Sigmoid colon (tissue), 7 donors: ENCODE data around the gene CTNNA2. TPM values are rescaled to one million over a fixed set of nuclear protein-coding genes. Genes with fewer than 3 reads are reported as not detected.

Source experiments
- DNase-seq: peaks from one replicate; pipeline ENCODE4 v3.0.0-alpha.2; 2019
- H3K27ac ChIP-seq, 4 donors: fragments of 200-600 bp; sonication (generic); one replicate each; pipeline ENCODE4 v1.5.1; 2016 to 2019; ENCODE audit warnings: mild to moderate bottlenecking in 1 of 4
- H3K27me3 ChIP-seq, 3 donors: fragments of 200-600 bp; sonication (generic); one replicate each; pipeline ENCODE4 v1.5.1; 2019; ENCODE audit warnings: mild to moderate bottlenecking in 1 of 3
- H3K36me3 ChIP-seq, 4 donors: fragments of 200-600 bp; sonication (generic); one replicate each; pipeline ENCODE4 v1.5.1; 2016 to 2019
- H3K4me1 ChIP-seq, 4 donors: fragments of 200-600 bp; sonication (generic); one replicate each; pipeline ENCODE4 v1.5.1; 2017 to 2019
- H3K4me3 ChIP-seq, 4 donors: fragments of 200-600 bp; sonication (generic); one replicate each; pipeline ENCODE4 v1.5.1; 2017 to 2019; ENCODE audit warnings: mild to moderate bottlenecking in 2 of 4, moderate library complexity in 1 of 4
- H3K9me3 ChIP-seq, 4 donors: fragments of 200-600 bp in 3 of 4; sonication (generic) in 3 of 4; one replicate each; pipeline versions ENCODE4 v1.5.1 to v1.6.1; 2013 to 2019
- EP300 ChIP-seq, 4 donors: sonication (generic); formaldehyde crosslinking; IDR thresholded peaks; one replicate each; pipeline ENCODE4 v1.6.1; 2017; ENCODE audit warnings: antibody characterized with exemption in 4 of 4
- POLR2A ChIP-seq, 2 donors: fragments of 450-650 bp; IDR thresholded peaks; one replicate each; pipeline ENCODE4 v1.6.1; 2016; ENCODE audit warnings: antibody characterized with exemption in 2 of 2, mild to moderate bottlenecking in 2 of 2, moderate library complexity in 2 of 2
- POLR2AphosphoS5 ChIP-seq, 4 donors: sonication (generic); formaldehyde crosslinking; IDR thresholded peaks; one replicate each; pipeline ENCODE4 v1.6.1; 2017; ENCODE audit warnings: antibody characterized with exemption in 4 of 4
- WGBS, 2 donors: extraction: QIAGEN DNeasy Blood & Tissue Kit; methylation state at CpG; one replicate each; pipeline ENCODE4 v1.1.7; 2013; 5-methylcytosine and 5-hydroxymethylcytosine counted together
- intact Hi-C: fragments of 100-400 bp; cut with DNase I; formaldehyde crosslinking; loops from one replicate; pipeline ENCODE4 v1.15.1; 2023
- polyA plus RNA-seq, 3 donors: library from polyadenylated mRNA; stranded (reverse); fragments of 200-250 nt; gene quantifications; one replicate each; pipeline ENCODE4 v1.2.3, GENCODE V29; 2013
- total RNA-seq, 4 donors: library from RNA; depleted of rRNA; stranded (reverse); fragments of >200 nt; gene quantifications; one replicate each; pipeline ENCODE4 v1.1.0, GENCODE V29; 2016
- TF ChIP-seq, protein P1 (sequence below), 4 experiments: fragments of 450-650 bp in 3 of 4; fragments of 200-600 bp in 1 of 4; IDR thresholded peaks; one replicate each; pipeline ENCODE4 v1.5.1; 2016 to 2019; ENCODE audit warnings: antibody characterized with exemption in 4 of 4, mild to moderate bottlenecking in 3 of 4, moderate library complexity in 2 of 4
- donor health status: healthy with polysubstance abuse.
- donor health status: Bipolar disorder and iron deficiency.
- donor health status: healthy.

The CTNNA2 gene
- total and polyA plus RNA-seq, 7 donors: 1.4 to 8.6 (median 3.8) TPM; not detected in 2

DNA sequence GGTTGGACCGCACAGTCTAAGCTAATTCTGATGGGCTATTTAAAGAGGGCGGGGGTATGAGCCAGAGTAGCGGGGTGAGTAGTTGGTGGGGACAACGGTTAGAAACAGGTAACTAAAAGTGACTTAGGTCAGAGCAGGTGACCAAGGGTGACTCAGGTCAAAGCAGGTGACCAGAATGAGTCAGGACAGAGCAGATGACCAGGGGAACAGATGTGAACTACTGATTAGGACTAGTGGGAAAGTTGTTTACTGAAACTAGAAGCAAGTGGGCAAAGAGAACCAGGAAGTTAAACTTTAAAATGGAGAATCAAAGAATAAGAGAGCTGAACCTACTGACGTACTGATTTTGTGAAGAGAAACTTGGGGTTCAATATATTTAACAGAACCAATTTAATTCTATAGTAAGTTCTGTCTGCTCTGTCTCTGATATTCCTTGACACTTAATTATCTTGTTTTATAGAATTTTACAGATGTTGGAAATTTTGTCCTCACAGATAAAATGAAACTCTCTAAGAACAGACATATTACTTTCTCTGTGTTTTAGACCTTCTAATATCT, 799.5 kb downstream of the CTNNA2 start:
- Histone ChIP-seq H3K27me3 (no peaks in the 10 kb centered on the region), H3K4me3 (no peak overlapping the region), H3K27ac (no peak overlapping the region), H3K9me3 (no peaks in the 10 kb centered on the region), H3K4me1 (no peaks in the 10 kb centered on the region), H3K36me3 (no peaks in the 10 kb centered on the region)
- TF ChIP-seq POLR2AphosphoS5 (IDR thresholded peaks at IDR 0.05): no peak
- TF ChIP-seq POLR2A (IDR thresholded peaks at IDR 0.05): no peak
- TF ChIP-seq EP300 (IDR thresholded peaks at IDR 0.05): no peak
- TF ChIP-seq, protein P1, sequence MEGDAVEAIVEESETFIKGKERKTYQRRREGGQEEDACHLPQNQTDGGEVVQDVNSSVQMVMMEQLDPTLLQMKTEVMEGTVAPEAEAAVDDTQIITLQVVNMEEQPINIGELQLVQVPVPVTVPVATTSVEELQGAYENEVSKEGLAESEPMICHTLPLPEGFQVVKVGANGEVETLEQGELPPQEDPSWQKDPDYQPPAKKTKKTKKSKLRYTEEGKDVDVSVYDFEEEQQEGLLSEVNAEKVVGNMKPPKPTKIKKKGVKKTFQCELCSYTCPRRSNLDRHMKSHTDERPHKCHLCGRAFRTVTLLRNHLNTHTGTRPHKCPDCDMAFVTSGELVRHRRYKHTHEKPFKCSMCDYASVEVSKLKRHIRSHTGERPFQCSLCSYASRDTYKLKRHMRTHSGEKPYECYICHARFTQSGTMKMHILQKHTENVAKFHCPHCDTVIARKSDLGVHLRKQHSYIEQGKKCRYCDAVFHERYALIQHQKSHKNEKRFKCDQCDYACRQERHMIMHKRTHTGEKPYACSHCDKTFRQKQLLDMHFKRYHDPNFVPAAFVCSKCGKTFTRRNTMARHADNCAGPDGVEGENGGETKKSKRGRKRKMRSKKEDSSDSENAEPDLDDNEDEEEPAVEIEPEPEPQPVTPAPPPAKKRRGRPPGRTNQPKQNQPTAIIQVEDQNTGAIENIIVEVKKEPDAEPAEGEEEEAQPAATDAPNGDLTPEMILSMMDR (IDR thresholded peaks at IDR 0.05): no peak
- DNase-seq: no peak
- 93% methylated on average over 5 of the region's 5 CpGs for WGBS, 2 donors
- intact Hi-C loops: no loop called here

GRCh38 chr2:80322311-80322920, 809.6 kb downstream of the CTNNA2 start:
- 12 to 37% methylated on average over 42 of the region's 42 CpGs for WGBS, 2 donors
- intact Hi-C loops: no loop called here
- H3K9me3 ChIP-seq: no peaks in the 10 kb centered on the region
- H3K27ac ChIP-seq: no peak overlapping the region
- no peak for TF ChIP-seq POLR2AphosphoS5 (IDR thresholded peaks at IDR 0.05)
- TF ChIP-seq, protein P1 (IDR thresholded peaks at IDR 0.05): no peak
- no peak for TF ChIP-seq POLR2A (IDR thresholded peaks at IDR 0.05)
- no peak for TF ChIP-seq EP300 (IDR thresholded peaks at IDR 0.05)
- no peak for DNase-seq
- H3K36me3 ChIP-seq: no peaks in the 10 kb centered on the region
- H3K27me3 ChIP-seq: peaks cover 0 to 7% (median 0%) of the 10 kb centered on the region in 3 donors
- no peak overlapping the region for H3K4me3 ChIP-seq
- H3K4me1 ChIP-seq: no peaks in the 10 kb centered on the region

DNA sequence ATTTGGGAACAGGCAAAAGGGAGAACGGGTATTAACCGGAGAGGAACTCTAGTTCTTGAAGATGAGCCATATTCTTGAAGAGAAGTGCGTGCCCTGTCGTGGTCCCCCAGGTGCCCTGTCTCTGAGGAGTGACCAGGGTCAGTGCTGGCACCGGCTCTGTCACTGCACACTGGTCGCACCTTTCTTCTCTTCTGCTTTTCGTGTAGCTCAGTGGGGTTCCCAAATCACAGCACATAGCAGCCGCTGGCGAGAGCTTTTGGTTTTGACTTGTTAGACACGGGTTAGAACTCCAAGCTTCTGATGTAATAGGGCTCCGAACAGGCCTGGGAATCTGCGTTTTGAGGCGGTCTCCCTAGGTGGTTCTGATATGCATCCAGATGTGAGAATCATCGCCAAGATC, 810.1 kb downstream of the CTNNA2 start:
- Histone ChIP-seq H3K27ac (no peak overlapping the region), H3K27me3 (peaks cover 0 to 7% (median 0%) of the 10 kb centered on the region in 3 donors), H3K4me1 (no peaks in the 10 kb centered on the region), H3K4me3 (no peak overlapping the region), H3K36me3 (no peaks in the 10 kb centered on the region), H3K9me3 (no peaks in the 10 kb centered on the region)
- 49 to 77% methylated on average over 14 of the region's 14 CpGs for WGBS, 2 donors
- no peak for TF ChIP-seq POLR2A (IDR thresholded peaks at IDR 0.05)
- intact Hi-C loops: no loop called here
- DNase-seq: no peak

DNA sequence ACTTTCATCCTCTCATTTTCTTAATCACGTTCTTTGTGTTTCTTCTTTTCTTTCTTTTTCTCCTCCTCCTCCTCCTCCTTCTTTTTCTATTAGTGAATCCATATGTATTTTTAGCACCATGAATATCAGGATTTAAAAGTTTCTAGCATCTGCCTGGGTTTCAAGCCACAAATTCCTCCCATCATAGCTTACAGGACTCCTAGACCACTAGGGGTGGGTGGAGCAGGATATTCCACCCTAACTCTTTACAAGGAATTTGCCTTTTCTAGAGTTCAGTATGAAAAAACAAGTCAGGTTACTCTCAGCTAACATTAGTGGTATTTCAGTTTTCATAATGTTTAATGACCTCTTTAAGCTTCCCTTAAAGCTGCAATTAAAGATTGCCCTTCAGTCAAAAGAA, 810.8 kb downstream of the CTNNA2 start:
- intact Hi-C loops: no loop called here
- peaks cover 0 to 7% (median 0%) of the 10 kb centered on the region in 3 donors for H3K27me3 ChIP-seq
- no peaks in the 10 kb centered on the region for H3K9me3 ChIP-seq
- H3K4me3 ChIP-seq: no peak overlapping the region
- 56 to 75% methylated on average over 1 of the region's 1 CpG for WGBS, 2 donors
- TF ChIP-seq, protein P1 (IDR thresholded peaks at IDR 0.05): no peak
- TF ChIP-seq POLR2A (IDR thresholded peaks at IDR 0.05): no peak
- TF ChIP-seq EP300 (IDR thresholded peaks at IDR 0.05): no peak
- TF ChIP-seq POLR2AphosphoS5 (IDR thresholded peaks at IDR 0.05): no peak
- no peak overlapping the region for H3K27ac ChIP-seq
- no peaks in the 10 kb centered on the region for H3K4me1 ChIP-seq
- no peak for DNase-seq
- no peaks in the 10 kb centered on the region for H3K36me3 ChIP-seq

DNA sequence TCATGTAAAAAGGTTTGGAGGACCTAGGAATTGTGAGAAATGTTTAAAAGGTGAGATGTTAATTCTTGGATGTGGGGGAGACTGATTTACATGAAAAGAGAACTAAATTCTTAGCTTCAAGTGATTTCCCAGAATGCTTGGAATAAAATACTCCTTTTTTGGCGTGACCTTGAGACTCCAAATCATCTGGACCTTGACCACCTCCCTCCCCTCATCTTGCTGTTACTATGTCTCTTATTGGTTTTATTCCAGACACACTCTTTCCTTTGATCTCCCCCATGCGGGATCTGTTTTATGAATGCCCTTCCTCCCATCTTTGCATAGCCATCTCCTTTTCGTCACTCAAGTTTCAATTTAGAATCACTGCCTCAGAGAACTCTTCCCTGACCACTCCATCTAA, 811.7 kb downstream of the CTNNA2 start:
- no peak for DNase-seq
- H3K36me3 ChIP-seq: no peaks in the 10 kb centered on the region
- no peaks in the 10 kb centered on the region for H3K9me3 ChIP-seq
- 78 to 79% methylated on average over 3 of the region's 3 CpGs for WGBS, 2 donors
- intact Hi-C loops: no loop called here
- no peak overlapping the region for H3K27ac ChIP-seq
- peaks cover 0 to 7% (median 0%) of the 10 kb centered on the region in 3 donors for H3K27me3 ChIP-seq
- H3K4me3 ChIP-seq: no peak overlapping the region
- no peaks in the 10 kb centered on the region for H3K4me1 ChIP-seq
- TF ChIP-seq POLR2AphosphoS5 (IDR thresholded peaks at IDR 0.05): no peak
- TF ChIP-seq POLR2A (IDR thresholded peaks at IDR 0.05): no peak
- TF ChIP-seq EP300 (IDR thresholded peaks at IDR 0.05): no peak
- TF ChIP-seq, protein P1 (IDR thresholded peaks at IDR 0.05): no peak
